ENCODE results near the gene TM4SF18. TPM values are rescaled to one million over a fixed set of nuclear protein-coding genes. Genes with fewer than 3 reads are reported as not detected.

The TM4SF18 gene
- total and polyA plus RNA-seq, 2 experiments from 2014 or later: 1.6 to 2.0 TPM

DNA sequence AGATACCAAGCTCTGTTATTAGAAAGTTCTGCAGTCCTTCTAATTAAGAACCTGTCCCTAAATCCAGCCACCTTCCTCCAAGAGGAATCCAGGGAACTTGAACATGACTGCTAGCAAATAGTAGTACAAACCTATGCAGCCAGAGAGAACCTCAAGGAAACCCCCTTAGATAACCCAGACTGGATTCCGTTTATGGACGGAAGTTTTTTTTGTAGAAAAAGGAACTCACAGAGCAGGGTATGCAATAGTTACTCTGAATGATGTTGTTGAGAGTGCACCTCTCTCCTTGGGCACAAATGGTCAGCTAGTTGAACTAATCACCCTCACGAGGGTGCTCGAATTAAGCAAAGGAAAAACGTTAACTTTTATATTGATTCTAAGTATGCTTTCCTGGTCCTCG lies 40.8 kb downstream of the TM4SF18 start:
- Mint-ChIP-seq H3K4me3 (no peak overlapping the region), H3K4me1 (no peaks in the 10 kb centered on the region; the same call in 2 of the 3 replicates), H3K36me3 (ENCODE audit: low read depth) (no peaks in the 10 kb centered on the region; the same call in 2 of the 3 replicates), H3K27me3 (ENCODE audit: insufficient read depth, low read depth, poor library complexity) (no peaks in the 10 kb centered on the region), H3K9me3 (no peaks in the 10 kb centered on the region), H3K27ac (no peak overlapping the region)
- DNase-seq (ENCODE audit: low spot score): no peak
- Histone ChIP-seq H3K9me2 (ENCODE audit: insufficient read depth) (peaks cover 13% of the 10 kb centered on the region), H3K27ac (ENCODE audit: low read depth) (no peak overlapping the region), H3K79me2 (replicated peaks; ENCODE audit: insufficient read depth) (no peaks in the 10 kb centered on the region), H3K4me3 (no peak overlapping the region), H3K27me3 (ENCODE audit: insufficient read depth) (no peaks in the 10 kb centered on the region), H2AFZ (no peak overlapping the region), H3K4me2 (no peak overlapping the region), H3K36me3 (ENCODE audit: insufficient read depth) (no peaks in the 10 kb centered on the region), H3K4me1 (ENCODE audit: insufficient read depth) (no peaks in the 10 kb centered on the region), H4K20me1 (replicated peaks; ENCODE audit: insufficient read depth) (no peaks in the 10 kb centered on the region), H3F3A (replicated peaks; ENCODE audit: low read depth) (no peaks in the 10 kb centered on the region)
- no peak for ATAC-seq
- TF ChIP-seq EZH2 (IDR thresholded peaks at IDR 0.05; ENCODE audit: low read depth, unreplicated experiment) (no peak), NANOG (IDR thresholded peaks at IDR 0.05; ENCODE audit: borderline replicate concordance) (no peak), ZNF114 (CRISPR knock-in tag; IDR thresholded peaks at IDR 0.05) (no peak), JUNB (IDR thresholded peaks at IDR 0.05; ENCODE audit: unreplicated experiment) (no peak), CREB1 (CRISPR knock-in tag; IDR thresholded peaks at IDR 0.05; ENCODE audit: low read depth) (no peak), STAT1 (IDR thresholded peaks at IDR 0.05; ENCODE audit: unreplicated experiment) (no peak)
- TF ChIP-seq, protein P1, sequence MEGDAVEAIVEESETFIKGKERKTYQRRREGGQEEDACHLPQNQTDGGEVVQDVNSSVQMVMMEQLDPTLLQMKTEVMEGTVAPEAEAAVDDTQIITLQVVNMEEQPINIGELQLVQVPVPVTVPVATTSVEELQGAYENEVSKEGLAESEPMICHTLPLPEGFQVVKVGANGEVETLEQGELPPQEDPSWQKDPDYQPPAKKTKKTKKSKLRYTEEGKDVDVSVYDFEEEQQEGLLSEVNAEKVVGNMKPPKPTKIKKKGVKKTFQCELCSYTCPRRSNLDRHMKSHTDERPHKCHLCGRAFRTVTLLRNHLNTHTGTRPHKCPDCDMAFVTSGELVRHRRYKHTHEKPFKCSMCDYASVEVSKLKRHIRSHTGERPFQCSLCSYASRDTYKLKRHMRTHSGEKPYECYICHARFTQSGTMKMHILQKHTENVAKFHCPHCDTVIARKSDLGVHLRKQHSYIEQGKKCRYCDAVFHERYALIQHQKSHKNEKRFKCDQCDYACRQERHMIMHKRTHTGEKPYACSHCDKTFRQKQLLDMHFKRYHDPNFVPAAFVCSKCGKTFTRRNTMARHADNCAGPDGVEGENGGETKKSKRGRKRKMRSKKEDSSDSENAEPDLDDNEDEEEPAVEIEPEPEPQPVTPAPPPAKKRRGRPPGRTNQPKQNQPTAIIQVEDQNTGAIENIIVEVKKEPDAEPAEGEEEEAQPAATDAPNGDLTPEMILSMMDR (conservative IDR thresholded peaks at IDR 0.05; ENCODE audit: low read depth in 2 of 2): no peak
- TF ChIP-seq, protein P2, sequence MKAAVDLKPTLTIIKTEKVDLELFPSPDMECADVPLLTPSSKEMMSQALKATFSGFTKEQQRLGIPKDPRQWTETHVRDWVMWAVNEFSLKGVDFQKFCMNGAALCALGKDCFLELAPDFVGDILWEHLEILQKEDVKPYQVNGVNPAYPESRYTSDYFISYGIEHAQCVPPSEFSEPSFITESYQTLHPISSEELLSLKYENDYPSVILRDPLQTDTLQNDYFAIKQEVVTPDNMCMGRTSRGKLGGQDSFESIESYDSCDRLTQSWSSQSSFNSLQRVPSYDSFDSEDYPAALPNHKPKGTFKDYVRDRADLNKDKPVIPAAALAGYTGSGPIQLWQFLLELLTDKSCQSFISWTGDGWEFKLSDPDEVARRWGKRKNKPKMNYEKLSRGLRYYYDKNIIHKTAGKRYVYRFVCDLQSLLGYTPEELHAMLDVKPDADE (IDR thresholded peaks at IDR 0.05): no peak

- no peak overlapping the region for H3K27ac Mint-ChIP-seq
- Histone ChIP-seq H4K20me1 (replicated peaks; ENCODE audit: insufficient read depth) (no peaks in the 10 kb centered on the region), H3K36me3 (ENCODE audit: insufficient read depth) (no peaks in the 10 kb centered on the region), H2AFZ (no peak overlapping the region), H3K4me2 (no peak overlapping the region), H3K79me2 (replicated peaks; ENCODE audit: insufficient read depth) (no peaks in the 10 kb centered on the region), H3K4me3 (no peak overlapping the region), H3K27ac (ENCODE audit: low read depth) (no peak overlapping the region), H3K27me3 (ENCODE audit: insufficient read depth) (no peaks in the 10 kb centered on the region), H3K4me1 (ENCODE audit: insufficient read depth) (no peaks in the 10 kb centered on the region), H3F3A (replicated peaks; ENCODE audit: low read depth) (no peaks in the 10 kb centered on the region), H3K9me2 (ENCODE audit: insufficient read depth) (peaks cover 13% of the 10 kb centered on the region)
- TF ChIP-seq, protein P1 (conservative IDR thresholded peaks at IDR 0.05; ENCODE audit: low read depth in 2 of 2): peak; percentile 76 to 86
- TF ChIP-seq ZNF114 (CRISPR knock-in tag; IDR thresholded peaks at IDR 0.05): 0 out of 2 replicates have a peak, but pooled peaks have one; percentile 32
- no peak for TF ChIP-seq ZNF462 (CRISPR knock-in tag; IDR thresholded peaks at IDR 0.05)
- H3K4me3 Mint-ChIP-seq: no peak overlapping the region
- no peaks in the 10 kb centered on the region for H3K9me3 Mint-ChIP-seq
- H3K27me3 Mint-ChIP-seq (ENCODE audit: insufficient read depth, low read depth, poor library complexity): no peaks in the 10 kb centered on the region
- no peak for ATAC-seq
- H3K36me3 Mint-ChIP-seq (ENCODE audit: low read depth): no peaks in the 10 kb centered on the region; the same call in 2 of the 3 replicates
- peak; percentile 64 for DNase-seq (ENCODE audit: low spot score)
- no peaks in the 10 kb centered on the region; the same call in 2 of the 3 replicates for H3K4me1 Mint-ChIP-seq
Measured at GRCh38 chr3:149291178-149291577, 42.3 kb downstream of the TM4SF18 start.
